ENCODE measurements around the gene NTM.

Gene NTM

DNA sequence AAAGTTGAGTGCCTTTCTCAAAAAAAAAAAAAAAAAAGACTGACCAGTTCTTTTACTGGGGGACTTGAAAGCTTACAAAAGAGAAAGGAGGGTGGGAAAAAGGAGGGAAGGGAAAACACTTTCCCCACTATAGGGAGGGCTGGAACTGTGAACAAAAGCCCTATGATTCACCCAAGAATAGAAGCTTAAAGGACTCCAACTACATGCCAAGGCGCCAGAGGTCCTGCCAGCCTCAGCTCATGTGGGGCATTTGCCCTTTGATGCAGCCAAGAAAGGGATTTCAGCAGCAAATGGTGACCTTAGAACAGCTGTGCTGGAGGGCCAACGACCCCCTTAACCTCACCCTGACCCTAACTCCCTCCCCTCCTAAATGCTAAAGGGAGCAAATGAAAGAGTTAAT is 160.0 kb downstream of the NTM start:
- no peak overlapping the region for H3K27ac ChIP-seq (ENCODE audit: low read length)
- H3K4me1 ChIP-seq (ENCODE audit: control insufficient read depth, insufficient read depth, low read length) = no peaks in the 10 kb centered on the region
- no peaks in the 10 kb centered on the region for H3K36me3 ChIP-seq (ENCODE audit: control insufficient read depth in 2 of 2, insufficient read depth in 2 of 2, low read length in 2 of 2)
- no peak overlapping the region for H3K4me3 ChIP-seq (ENCODE audit: low read length in 2 of 2)
- no peaks in the 10 kb centered on the region for H3K9me3 ChIP-seq (ENCODE audit: control insufficient read depth in 2 of 2, low read length in 2 of 2)
- peaks cover 3 to 8% of the 10 kb centered on the region in 2 donors for H3K27me3 ChIP-seq (ENCODE audit: control insufficient read depth in 1 of 2, insufficient read depth in 2 of 2, low read length in 2 of 2)
- H3K9ac ChIP-seq (ENCODE audit: low read length in 2 of 2) = no peak overlapping the region

- H3K4me1 ChIP-seq (ENCODE audit: control insufficient read depth, insufficient read depth, low read length) = no peaks in the 10 kb centered on the region
- no peak overlapping the region for H3K27ac ChIP-seq (ENCODE audit: low read length)
- no peaks in the 10 kb centered on the region for H3K9me3 ChIP-seq (ENCODE audit: control insufficient read depth in 2 of 2, low read length in 2 of 2)
- H3K36me3 ChIP-seq (ENCODE audit: control insufficient read depth in 2 of 2, insufficient read depth in 2 of 2, low read length in 2 of 2) = no peaks in the 10 kb centered on the region
- H3K27me3 ChIP-seq (ENCODE audit: control insufficient read depth in 1 of 2, insufficient read depth in 2 of 2, low read length in 2 of 2) = peaks cover 3 to 6% of the 10 kb centered on the region in 2 donors
- H3K9ac ChIP-seq (ENCODE audit: low read length in 2 of 2) = no peak overlapping the region
- no peak overlapping the region for H3K4me3 ChIP-seq (ENCODE audit: low read length in 2 of 2)
These were observed 162.7 kb downstream of the NTM start for GRCh38 chr11:131533149-131533548.

DNA sequence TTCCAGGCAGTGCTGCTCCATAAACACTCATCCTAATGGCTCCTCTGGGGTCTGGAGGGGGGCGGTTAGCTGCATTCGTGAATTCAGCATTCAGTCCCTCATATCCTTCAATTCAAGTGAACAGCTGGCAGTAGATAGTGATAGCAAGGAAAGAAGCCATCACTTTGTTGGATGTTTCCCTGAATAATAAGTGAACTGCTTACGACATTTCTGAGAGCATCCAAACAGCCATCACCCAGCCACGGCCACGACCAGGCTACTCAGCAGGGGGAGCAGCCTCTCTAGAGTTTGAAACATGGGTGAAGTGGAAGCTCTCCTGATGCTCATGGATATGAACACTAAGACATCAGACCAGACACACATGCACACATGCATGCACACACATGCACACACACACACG is 163.6 kb downstream of the NTM start:
- H3K9ac ChIP-seq (ENCODE audit: low read length in 2 of 2) = no peak overlapping the region
- H3K27me3 ChIP-seq (ENCODE audit: control insufficient read depth in 1 of 2, insufficient read depth in 2 of 2, low read length in 2 of 2) = peaks cover 0 to 6% of the 10 kb centered on the region in 2 donors
- H3K4me1 ChIP-seq (ENCODE audit: control insufficient read depth, insufficient read depth, low read length) = no peaks in the 10 kb centered on the region

DNA sequence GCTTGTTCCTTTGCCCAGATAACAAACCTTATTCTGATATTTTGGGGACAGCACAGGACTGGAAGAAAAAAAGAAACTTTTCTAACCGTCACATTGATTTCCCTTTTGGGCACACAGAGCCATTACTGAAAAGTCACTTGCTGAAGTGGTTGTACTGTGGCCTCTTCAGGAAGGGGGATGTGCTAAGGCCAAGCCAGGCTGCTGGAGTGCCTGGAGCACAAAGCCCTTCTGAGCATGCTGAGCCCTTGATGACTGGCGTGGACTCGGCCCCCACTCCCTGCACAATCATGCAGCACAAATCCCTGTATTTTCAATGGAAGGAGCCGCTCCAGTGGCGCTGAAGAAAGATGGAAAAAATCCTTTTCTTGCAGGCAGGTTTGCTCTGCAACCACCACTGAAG is 164.2 kb downstream of the NTM start:
- no peaks in the 10 kb centered on the region for H3K36me3 ChIP-seq (ENCODE audit: control insufficient read depth in 2 of 2, insufficient read depth in 2 of 2, low read length in 2 of 2)
- H3K27me3 ChIP-seq (ENCODE audit: control insufficient read depth in 1 of 2, insufficient read depth in 2 of 2, low read length in 2 of 2) = peaks cover 0 to 6% of the 10 kb centered on the region in 2 donors
- H3K9ac ChIP-seq (ENCODE audit: low read length in 2 of 2) = no peak overlapping the region
- H3K4me3 ChIP-seq (ENCODE audit: low read length in 2 of 2) = no peak overlapping the region
- no peak overlapping the region for H3K27ac ChIP-seq (ENCODE audit: low read length)
- no peaks in the 10 kb centered on the region for H3K9me3 ChIP-seq (ENCODE audit: control insufficient read depth in 2 of 2, low read length in 2 of 2)
- no peaks in the 10 kb centered on the region for H3K4me1 ChIP-seq (ENCODE audit: control insufficient read depth, insufficient read depth, low read length)

More for the DNA sequence above, 163.6 kb downstream of the NTM start:
- no peaks in the 10 kb centered on the region for H3K36me3 ChIP-seq (ENCODE audit: control insufficient read depth in 2 of 2, insufficient read depth in 2 of 2, low read length in 2 of 2)
- no peak overlapping the region for H3K4me3 ChIP-seq (ENCODE audit: low read length in 2 of 2)
- no peak overlapping the region for H3K27ac ChIP-seq (ENCODE audit: low read length)
- H3K9me3 ChIP-seq (ENCODE audit: control insufficient read depth in 2 of 2, low read length in 2 of 2) = no peaks in the 10 kb centered on the region

DNA sequence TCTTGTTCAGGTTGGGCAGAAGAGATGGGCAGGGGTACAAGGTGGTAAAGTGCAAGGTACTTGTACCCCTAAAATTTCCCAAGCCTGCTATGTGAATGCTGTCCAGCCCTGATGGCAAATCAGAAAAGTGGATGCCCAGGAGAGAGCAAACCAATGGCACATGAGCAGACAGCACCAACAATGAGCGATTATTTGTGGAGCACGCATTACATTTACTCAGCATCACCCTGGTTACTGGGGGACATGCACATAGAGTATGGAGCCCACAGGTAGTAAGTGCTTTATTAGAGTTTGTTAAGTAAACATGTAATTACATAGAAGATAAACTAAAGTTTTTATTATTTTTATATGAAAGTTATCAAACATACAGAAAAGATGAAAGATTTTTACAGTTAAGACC is 165.7 kb downstream of the NTM start:
- Histone ChIP-seq H3K9ac (ENCODE audit: low read length in 2 of 2) (no peak overlapping the region), H3K27me3 (ENCODE audit: control insufficient read depth in 1 of 2, insufficient read depth in 2 of 2, low read length in 2 of 2) (peaks cover 0 to 6% of the 10 kb centered on the region in 2 donors), H3K4me1 (ENCODE audit: control insufficient read depth, insufficient read depth, low read length) (no peaks in the 10 kb centered on the region), H3K36me3 (ENCODE audit: control insufficient read depth in 2 of 2, insufficient read depth in 2 of 2, low read length in 2 of 2) (no peaks in the 10 kb centered on the region), H3K27ac (ENCODE audit: low read length) (no peak overlapping the region), H3K9me3 (ENCODE audit: control insufficient read depth in 2 of 2, low read length in 2 of 2) (peaks cover 1 to 4% of the 10 kb centered on the region in 2 donors), H3K4me3 (ENCODE audit: low read length in 2 of 2) (no peak overlapping the region)

DNA sequence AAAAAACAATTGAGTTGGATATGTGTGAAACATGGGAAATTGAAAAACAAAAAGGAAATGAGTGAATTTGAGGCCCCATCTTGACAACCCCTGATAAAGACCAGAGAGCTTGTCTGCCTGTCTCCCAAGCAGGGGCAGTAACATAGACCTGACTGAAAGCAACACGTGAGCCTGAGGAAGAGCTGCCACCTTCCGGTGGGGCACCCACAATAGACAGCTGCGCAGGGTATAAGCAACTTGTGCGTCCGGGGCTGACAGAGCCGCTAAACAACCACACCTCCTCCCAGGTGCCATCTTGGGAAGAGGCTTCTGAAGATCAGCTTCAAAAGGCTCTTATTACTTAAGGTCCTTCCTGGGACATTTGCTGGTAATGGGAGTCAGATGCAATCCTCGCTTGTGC is 166.8 kb downstream of the NTM start:
- peaks cover 2 to 5% of the 10 kb centered on the region in 2 donors for H3K9me3 ChIP-seq (ENCODE audit: control insufficient read depth in 2 of 2, low read length in 2 of 2)
- H3K27ac ChIP-seq (ENCODE audit: low read length) = no peak overlapping the region
- H3K4me1 ChIP-seq (ENCODE audit: control insufficient read depth, insufficient read depth, low read length) = no peaks in the 10 kb centered on the region
- no peak overlapping the region for H3K4me3 ChIP-seq (ENCODE audit: low read length in 2 of 2)
- peaks cover 0 to 6% of the 10 kb centered on the region in 2 donors for H3K27me3 ChIP-seq (ENCODE audit: control insufficient read depth in 1 of 2, insufficient read depth in 2 of 2, low read length in 2 of 2)
- no peak overlapping the region for H3K9ac ChIP-seq (ENCODE audit: low read length in 2 of 2)
- no peaks in the 10 kb centered on the region for H3K36me3 ChIP-seq (ENCODE audit: control insufficient read depth in 2 of 2, insufficient read depth in 2 of 2, low read length in 2 of 2)

- H3K27ac ChIP-seq (ENCODE audit: low read length) = no peak overlapping the region
- no peak overlapping the region for H3K4me3 ChIP-seq (ENCODE audit: low read length in 2 of 2)
- H3K9me3 ChIP-seq (ENCODE audit: control insufficient read depth in 2 of 2, low read length in 2 of 2) = peaks cover 2 to 5% of the 10 kb centered on the region in 2 donors
- H3K36me3 ChIP-seq (ENCODE audit: control insufficient read depth in 2 of 2, insufficient read depth in 2 of 2, low read length in 2 of 2) = no peaks in the 10 kb centered on the region
- H3K9ac ChIP-seq (ENCODE audit: low read length in 2 of 2) = no peak overlapping the region
- peaks cover 0 to 5% of the 10 kb centered on the region in 2 donors for H3K27me3 ChIP-seq (ENCODE audit: control insufficient read depth in 1 of 2, insufficient read depth in 2 of 2, low read length in 2 of 2)
- H3K4me1 ChIP-seq (ENCODE audit: control insufficient read depth, insufficient read depth, low read length) = no peaks in the 10 kb centered on the region
These were observed 167.3 kb downstream of the NTM start for GRCh38 chr11:131537748-131538147.

GRCh38 chr11:131538322-131538721 is 167.9 kb downstream of the NTM start:
- H3K27me3 ChIP-seq (ENCODE audit: control insufficient read depth in 1 of 2, insufficient read depth in 2 of 2, low read length in 2 of 2) = peaks cover 0 to 6% of the 10 kb centered on the region in 2 donors
- H3K9ac ChIP-seq (ENCODE audit: low read length in 2 of 2) = no peak overlapping the region
- no peaks in the 10 kb centered on the region for H3K4me1 ChIP-seq (ENCODE audit: control insufficient read depth, insufficient read depth, low read length)
- no peak overlapping the region for H3K4me3 ChIP-seq (ENCODE audit: low read length in 2 of 2)
- H3K36me3 ChIP-seq (ENCODE audit: control insufficient read depth in 2 of 2, insufficient read depth in 2 of 2, low read length in 2 of 2) = no peaks in the 10 kb centered on the region
- peaks cover 2 to 5% of the 10 kb centered on the region in 2 donors for H3K9me3 ChIP-seq (ENCODE audit: control insufficient read depth in 2 of 2, low read length in 2 of 2)
- no peak overlapping the region for H3K27ac ChIP-seq (ENCODE audit: low read length)

DNA sequence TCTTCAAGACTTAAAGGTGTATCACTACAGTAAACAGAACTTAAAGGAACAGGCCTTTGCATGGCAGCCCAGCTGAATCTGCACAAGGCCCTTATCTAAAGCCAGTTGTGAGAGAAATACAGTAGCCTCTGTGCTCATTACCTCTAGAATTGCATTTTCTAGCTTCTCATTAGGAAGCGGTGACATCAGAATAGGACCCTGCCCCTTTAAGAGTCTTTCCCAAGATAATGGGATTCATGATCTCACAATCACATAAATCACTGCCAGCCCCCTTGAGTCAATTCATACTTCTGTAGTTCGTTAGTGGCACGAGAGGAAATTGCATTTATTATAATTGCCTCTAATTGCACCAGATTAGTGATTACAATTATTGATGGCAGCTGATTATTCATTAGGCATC is 170.3 kb downstream of the NTM start:
- H3K36me3 ChIP-seq (ENCODE audit: control insufficient read depth in 2 of 2, insufficient read depth in 2 of 2, low read length in 2 of 2) = no peaks in the 10 kb centered on the region
- peaks cover 0 to 2% of the 10 kb centered on the region in 2 donors for H3K27me3 ChIP-seq (ENCODE audit: control insufficient read depth in 1 of 2, insufficient read depth in 2 of 2, low read length in 2 of 2)
- peaks cover 2 to 5% of the 10 kb centered on the region in 2 donors for H3K9me3 ChIP-seq (ENCODE audit: control insufficient read depth in 2 of 2, low read length in 2 of 2)
- no peak overlapping the region for H3K4me3 ChIP-seq (ENCODE audit: low read length in 2 of 2)
- H3K27ac ChIP-seq (ENCODE audit: low read length) = no peak overlapping the region
- no peaks in the 10 kb centered on the region for H3K4me1 ChIP-seq (ENCODE audit: control insufficient read depth, insufficient read depth, low read length)
- H3K9ac ChIP-seq (ENCODE audit: low read length in 2 of 2) = no peak overlapping the region

DNA sequence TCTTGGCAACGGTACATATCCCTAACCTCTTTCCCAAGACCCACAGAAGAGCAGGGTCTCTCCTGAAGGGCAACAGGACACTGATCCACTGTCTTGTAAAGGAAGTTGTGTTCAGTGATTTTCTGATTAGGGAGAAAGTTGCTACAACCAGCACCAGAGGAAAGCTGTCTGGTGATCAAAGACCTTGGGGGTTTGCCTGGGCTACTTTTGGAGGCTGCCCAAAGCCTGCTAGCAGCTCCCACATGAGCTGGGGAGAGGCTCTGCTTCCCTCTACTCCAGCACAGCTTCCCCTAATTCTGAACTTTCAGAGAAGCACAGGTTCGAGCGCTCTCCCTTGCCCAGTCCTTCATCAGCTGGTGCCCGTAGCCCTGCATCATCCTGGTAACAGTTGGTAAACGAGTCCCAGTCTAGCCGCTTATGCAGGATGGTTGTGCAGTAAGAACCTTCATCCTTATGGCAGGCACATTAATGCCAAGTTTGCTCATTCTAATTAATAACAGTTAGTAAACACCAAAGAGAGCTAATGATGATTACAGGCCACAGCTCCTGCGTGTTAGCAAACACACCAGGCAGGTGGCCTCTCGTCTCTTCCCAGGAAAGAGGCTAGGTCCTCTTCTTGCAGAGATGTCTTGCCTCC is 173.1 kb downstream of the NTM start:
- Histone ChIP-seq H3K9me3 (ENCODE audit: control insufficient read depth in 2 of 2, low read length in 2 of 2) (peaks cover 2 to 5% of the 10 kb centered on the region in 2 donors), H3K4me1 (ENCODE audit: control insufficient read depth, insufficient read depth, low read length) (no peaks in the 10 kb centered on the region), H3K4me3 (ENCODE audit: low read length in 2 of 2) (no peak overlapping the region), H3K27me3 (ENCODE audit: control insufficient read depth in 1 of 2, insufficient read depth in 2 of 2, low read length in 2 of 2) (peaks cover 0 to 2% of the 10 kb centered on the region in 2 donors), H3K27ac (ENCODE audit: low read length) (no peak overlapping the region), H3K36me3 (ENCODE audit: control insufficient read depth in 2 of 2, insufficient read depth in 2 of 2, low read length in 2 of 2) (no peaks in the 10 kb centered on the region), H3K9ac (ENCODE audit: low read length in 2 of 2) (no peak overlapping the region)

DNA sequence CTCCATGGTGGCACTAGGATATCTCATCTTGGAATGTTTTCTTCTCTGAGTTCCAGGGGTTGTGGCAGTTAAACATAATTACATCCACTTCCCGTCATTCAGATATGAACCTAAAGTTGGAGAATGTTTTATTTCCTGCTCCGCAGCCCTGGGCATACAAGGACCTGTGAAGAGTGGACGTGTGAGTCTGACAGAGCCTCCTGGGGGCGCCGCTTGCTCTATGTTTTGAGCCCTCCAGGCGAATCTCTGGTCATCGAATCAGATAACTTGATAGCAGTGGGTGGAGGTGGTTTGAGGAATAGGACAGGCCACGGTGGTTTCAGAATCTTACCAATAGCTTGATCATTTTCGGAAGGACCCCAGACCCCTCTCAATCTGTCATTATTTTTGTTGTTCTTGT is 174.2 kb downstream of the NTM start:
- H3K4me3 ChIP-seq (ENCODE audit: low read length in 2 of 2) = no peak overlapping the region
- H3K27ac ChIP-seq (ENCODE audit: low read length) = no peak overlapping the region
- no peaks in the 10 kb centered on the region for H3K36me3 ChIP-seq (ENCODE audit: control insufficient read depth in 2 of 2, insufficient read depth in 2 of 2, low read length in 2 of 2)
- H3K4me1 ChIP-seq (ENCODE audit: control insufficient read depth, insufficient read depth, low read length) = no peaks in the 10 kb centered on the region
- peaks cover 0 to 2% of the 10 kb centered on the region in 2 donors for H3K27me3 ChIP-seq (ENCODE audit: control insufficient read depth in 1 of 2, insufficient read depth in 2 of 2, low read length in 2 of 2)
- H3K9ac ChIP-seq (ENCODE audit: low read length in 2 of 2) = no peak overlapping the region
- H3K9me3 ChIP-seq (ENCODE audit: control insufficient read depth in 2 of 2, low read length in 2 of 2) = peaks cover 2 to 5% of the 10 kb centered on the region in 2 donors
